Transverse colon (tissue), 4 donors: ENCODE results near the gene KMT5B. TPM values are rescaled to one million over a fixed set of nuclear protein-coding genes. Genes with fewer than 3 reads are reported as not detected.

ENCODE experiments used
- DNase-seq: peaks from one replicate; pipeline ENCODE4 v3.0.0-alpha.2; 2019
- H3K27ac ChIP-seq, 4 donors: fragments of 200-600 bp; sonication (generic); 2 replicates each; pipeline ENCODE4 v1.5.1; 2016 to 2018; ENCODE audit warnings: inconsistent platforms in 4 of 4
- H3K27me3 ChIP-seq: fragments of 200-600 bp; sonication (generic); 2 replicates; pipeline ENCODE4 v1.5.1; 2017; ENCODE audit warnings: inconsistent platforms
- H3K36me3 ChIP-seq, 4 donors: fragments of 200-600 bp; sonication (generic); 2 replicates each; pipeline ENCODE4 v1.5.1; 2017 to 2019; ENCODE audit warnings: inconsistent platforms in 4 of 4
- H3K4me1 ChIP-seq, 4 donors: fragments of 200-600 bp; sonication (generic); 2 replicates each; pipeline ENCODE4 v1.5.1; 2017 to 2020; ENCODE audit warnings: inconsistent platforms in 4 of 4
- H3K4me3 ChIP-seq, 4 donors: fragments of 200-600 bp; sonication (generic); 1 replicate in 1 of 4; 2 replicates in 3 of 4; pipeline versions ENCODE4 v1.5.1 to v1.6.1; 2017 to 2019; ENCODE audit warnings: inconsistent platforms in 4 of 4
- H3K9me3 ChIP-seq, 2 donors: fragments of 200-600 bp; sonication (generic); 2 replicates each; pipeline ENCODE4 v1.5.1; 2017 to 2019; ENCODE audit warnings: inconsistent platforms in 2 of 2
- CTCF ChIP-seq, 5 experiments: fragments of 200-600 bp in 3 of 5; fragments of 450-650 bp in 2 of 5; sonication (generic) in 3 of 5; IDR thresholded peaks; 1 replicate in 2 of 5; 2 replicates in 3 of 5; pipeline ENCODE4 v1.5.1; 2016 to 2017; ENCODE audit warnings: antibody characterized with exemption in 5 of 5, inconsistent platforms in 3 of 5, mild to moderate bottlenecking in 2 of 5, moderate library complexity in 1 of 5
- EP300 ChIP-seq: sonication (generic); formaldehyde crosslinking; IDR thresholded peaks from one replicate; pipeline ENCODE4 v1.6.1; 2017; ENCODE audit warnings: antibody characterized with exemption, low read depth
- POLR2A ChIP-seq: fragments of 450-650 bp; IDR thresholded peaks from one replicate; pipeline ENCODE4 v1.6.1; 2016; ENCODE audit warnings: antibody characterized with exemption, mild to moderate bottlenecking, moderate library complexity
- POLR2AphosphoS5 ChIP-seq, 3 donors: sonication (generic); formaldehyde crosslinking; IDR thresholded peaks; one replicate each; pipeline ENCODE4 v1.6.1; 2016; ENCODE audit warnings: antibody characterized with exemption in 3 of 3
- WGBS, 2 donors: methylation state at CpG; one replicate each; pipeline ENCODE4 v1.1.5; 2018; ENCODE audit warnings: low coverage in 1 of 2; 5-methylcytosine and 5-hydroxymethylcytosine counted together
- in situ Hi-C, 4 donors: fragments of 200-750 bp; cut with MboI; loops; one replicate each; pipeline versions ENCODE4 v1.15.0 to v1.15.1; 2017; ENCODE audit warnings: low sequenced_read_pairs in 3 of 4, low pct_ligation_motif_present in 1 of 4, low pct_unique_long_range_greater_than_20kb in 1 of 4
- intact Hi-C: fragments of 100-400 bp; cut with DNase I; formaldehyde crosslinking; loops from one replicate; pipeline ENCODE4 v1.15.1; 2023; ENCODE audit warnings: low total_unique reads
- total RNA-seq, 4 donors: library from RNA; depleted of rRNA; stranded (reverse); fragments of >200 nt; gene quantifications; one replicate each; pipeline ENCODE4 v1.1.0, GENCODE V29; 2016

Gene KMT5B
- total RNA-seq, 4 donors from 2014 or later, result 33.4 to 71.4 (median 63.8) TPM

GRCh38 chr11:68140496-68141245, 72.4 kb downstream of the KMT5B start:
- no peak overlapping the region for H3K27ac ChIP-seq
- no peak for DNase-seq
- H3K27me3 ChIP-seq, result no peaks in the 10 kb centered on the region
- in situ Hi-C loops, result no loop called here
- intact Hi-C loops, result no loop called here
- no peak for TF ChIP-seq EP300
- no peak for TF ChIP-seq POLR2A
- no peak for TF ChIP-seq CTCF (IDR thresholded peaks at IDR 0.05)
- no peak for TF ChIP-seq POLR2AphosphoS5 (IDR thresholded peaks at IDR 0.05)
- 82 to 87% methylated on average over 5 to 7 of the region's 9 CpGs for WGBS, 2 donors
- no peaks in the 10 kb centered on the region for H3K9me3 ChIP-seq
- peaks cover 2 to 19% (median 3%) of the 10 kb centered on the region in 4 donors for H3K4me1 ChIP-seq
- no peaks in the 10 kb centered on the region for H3K36me3 ChIP-seq
- no peak overlapping the region for H3K4me3 ChIP-seq

DNA sequence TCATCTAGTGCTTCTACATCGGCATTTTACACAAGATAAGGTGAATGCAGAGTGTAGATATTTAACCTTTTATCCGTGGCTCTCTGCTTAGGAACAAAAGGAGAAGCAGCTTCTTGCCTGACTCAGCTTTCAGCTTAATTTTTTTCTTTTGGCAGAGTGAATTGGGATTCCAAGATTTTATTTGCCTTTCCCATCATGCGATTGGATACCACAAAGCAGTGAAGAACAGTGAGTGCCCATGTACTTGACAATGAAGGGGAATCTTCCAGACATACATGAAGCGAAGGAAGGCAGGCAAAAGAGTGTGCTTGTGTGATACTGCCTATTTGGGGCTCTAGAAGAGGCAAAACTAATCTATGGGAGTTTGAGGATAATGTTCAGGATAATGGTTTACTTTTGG, 74.9 kb downstream of the KMT5B start:
- in situ Hi-C loops, result no loop called here
- DNase-seq, result no peak
- intact Hi-C loops, result no loop called here
- H3K4me3 ChIP-seq, result peak overlapping the region in 1 of 4 donors; percentile 24
- 29 to 42% methylated on average over 4 of the region's 4 CpGs for WGBS, 2 donors
- H3K36me3 ChIP-seq, result no peaks in the 10 kb centered on the region
- H3K27me3 ChIP-seq, result no peaks in the 10 kb centered on the region
- H3K4me1 ChIP-seq, result peaks cover 0 to 15% (median 0%) of the 10 kb centered on the region in 4 donors
- H3K27ac ChIP-seq, result peak overlapping the region in 3 of 4 donors; percentile 22 to 55 (median 36)
- TF ChIP-seq CTCF (IDR thresholded peaks at IDR 0.05), result no peak
- no peak for TF ChIP-seq POLR2A
- TF ChIP-seq EP300, result no peak
- TF ChIP-seq POLR2AphosphoS5 (IDR thresholded peaks at IDR 0.05), result no peak
- H3K9me3 ChIP-seq, result no peaks in the 10 kb centered on the region

DNA sequence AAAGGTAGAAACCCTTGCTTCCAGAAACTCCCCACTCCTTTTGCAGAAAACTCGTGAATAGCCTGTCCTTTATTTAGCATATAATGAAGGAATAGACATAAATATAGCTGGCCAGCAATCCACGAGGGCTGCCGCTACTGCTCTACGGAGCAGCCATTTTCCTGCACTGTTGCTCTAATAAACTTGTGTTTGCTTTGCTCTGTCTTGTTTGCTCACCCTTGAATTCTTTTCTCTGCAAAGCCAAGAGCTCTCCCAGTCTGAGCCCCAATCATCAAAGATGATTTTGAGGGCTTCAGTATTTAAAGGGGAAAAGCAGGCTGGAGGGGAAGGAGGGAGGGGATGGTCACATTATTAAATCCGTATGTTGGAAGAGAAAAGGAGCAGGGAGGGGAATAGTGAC, 75.3 kb downstream of the KMT5B start:
- peak overlapping the region in 1 of 4 donors; percentile 24 for H3K4me3 ChIP-seq
- WGBS, 2 donors, result 31 to 39% methylated on average over 5 of the region's 5 CpGs
- in situ Hi-C loops (no loop called here), intact Hi-C loops (no loop called here)
- H3K4me1 ChIP-seq, result peaks cover 0 to 15% (median 0%) of the 10 kb centered on the region in 4 donors
- no peaks in the 10 kb centered on the region for H3K36me3 ChIP-seq
- TF ChIP-seq POLR2AphosphoS5 (IDR thresholded peaks at IDR 0.05) (no peak), EP300 (no peak), POLR2A (no peak), CTCF (IDR thresholded peaks at IDR 0.05) (no peak)
- DNase-seq, result no peak
- H3K27ac ChIP-seq, result peak overlapping the region in 3 of 4 donors; percentile 22 to 55 (median 36)
- no peaks in the 10 kb centered on the region for H3K9me3 ChIP-seq
- H3K27me3 ChIP-seq, result no peaks in the 10 kb centered on the region

DNA sequence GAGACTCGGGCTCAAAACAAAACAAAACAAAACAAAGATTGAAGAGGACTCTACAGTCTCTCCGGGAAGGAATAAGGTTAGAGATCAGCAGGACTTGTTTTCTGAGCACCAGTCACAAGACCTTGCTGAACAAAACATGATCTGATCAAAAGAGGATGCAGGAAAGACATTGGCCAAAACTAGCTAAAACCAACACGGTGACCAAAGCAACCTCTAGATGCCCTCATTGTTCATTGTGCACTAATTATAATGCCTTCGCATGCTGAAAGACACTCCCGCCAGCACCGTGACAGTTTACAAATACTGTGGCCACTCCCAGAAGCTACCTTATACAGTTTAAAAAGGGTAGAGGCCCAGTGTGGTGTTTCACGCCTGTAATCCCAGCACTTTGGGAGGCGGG, 76.2 kb downstream of the KMT5B start:
- in situ Hi-C loops, result no loop called here
- no peaks in the 10 kb centered on the region for H3K9me3 ChIP-seq
- no peaks in the 10 kb centered on the region for H3K36me3 ChIP-seq
- H3K27me3 ChIP-seq, result no peaks in the 10 kb centered on the region
- H3K4me1 ChIP-seq, result peaks cover 0 to 15% (median 0%) of the 10 kb centered on the region in 4 donors
- no peak for DNase-seq
- TF ChIP-seq POLR2A (no peak), POLR2AphosphoS5 (IDR thresholded peaks at IDR 0.05) (no peak), CTCF (IDR thresholded peaks at IDR 0.05) (no peak), EP300 (no peak)
- no peak overlapping the region for H3K4me3 ChIP-seq
- 83 to 89% methylated on average over 4 to 8 of the region's 8 CpGs for WGBS, 2 donors
- H3K27ac ChIP-seq, result no peak overlapping the region
- intact Hi-C loops, result no loop called here
